ENCODE results near the gene ASIC1. TPM values are rescaled to one million over a fixed set of nuclear protein-coding genes. Genes with fewer than 3 reads are reported as not detected.

The ASIC1 gene
- total RNA-seq = 1 to 10 TPM in 2 of 4 donors, under 1 TPM in 1, not detected in 1; 0.70 to 5.7 (median 1.5) TPM

- Histone ChIP-seq H3K4me3 (peak within 1 kb of the TSS; percentile 45 to 83 (median 69)), H3K4me1 (peaks cover 0 to 25% (median 6%) of the 10 kb centered on the region in 4 donors), H3K36me3 (no peaks in the 10 kb centered on the region), H3K27me3 (peaks cover 0 to 4% of the 10 kb centered on the region in 2 donors), H3K27ac (peak within 1 kb of the TSS in 1 of 4 donors; percentile 65), H3K9me3 (no peaks in the 10 kb centered on the region)
- TF ChIP-seq POLR2A (IDR thresholded peaks at IDR 0.05) (no peak), CTCF (IDR thresholded peaks at IDR 0.05) (peak in 2 of 6 experiments; percentile 10 to 15)
- DNase-seq = peak in 2 of 3 donors; percentile 73 to 75
Observed at GRCh38 chr12:50057000-50057841, at the start of gene ASIC1. Gene ASIC1 (plus strand): TSS chr12:50057596. CDS start chr12:50058767, 1,171 bp downstream.

- no peak overlapping the region for H3K4me3 ChIP-seq
- TF ChIP-seq POLR2A (IDR thresholded peaks at IDR 0.05) = no peak
- no peak for TF ChIP-seq CTCF (IDR thresholded peaks at IDR 0.05)
- no peaks in the 10 kb centered on the region for H3K27me3 ChIP-seq
- no peaks in the 10 kb centered on the region for H3K36me3 ChIP-seq
- H3K27ac ChIP-seq = no peak overlapping the region
- no peak for DNase-seq
- H3K4me1 ChIP-seq = no peaks in the 10 kb centered on the region
- no peaks in the 10 kb centered on the region for H3K9me3 ChIP-seq
Observed at GRCh38 chr12:50013361-50014147, 43.8 kb upstream of the ASIC1 start.

- no peaks in the 10 kb centered on the region for H3K27me3 ChIP-seq
- no peaks in the 10 kb centered on the region for H3K4me1 ChIP-seq
- H3K36me3 ChIP-seq = no peaks in the 10 kb centered on the region
- H3K27ac ChIP-seq = no peak overlapping the region
- no peak overlapping the region for H3K4me3 ChIP-seq
- no peaks in the 10 kb centered on the region for H3K9me3 ChIP-seq
- DNase-seq = no peak
- no peak for TF ChIP-seq CTCF (IDR thresholded peaks at IDR 0.05)
Observed at GRCh38 chr12:50014342-50014741, 43.1 kb upstream of the ASIC1 start.

GRCh38 chr12:50016501-50017475, 40.6 kb upstream of the ASIC1 start:
- DNase-seq = peak in 1 of 3 donors; percentile 73
- TF ChIP-seq POLR2A (IDR thresholded peaks at IDR 0.05) = no peak
- no peak for TF ChIP-seq CTCF (IDR thresholded peaks at IDR 0.05)

GRCh38 chr12:50017641-50018040, 39.8 kb upstream of the ASIC1 start:
- no peaks in the 10 kb centered on the region for H3K27me3 ChIP-seq
- H3K4me3 ChIP-seq = no peak overlapping the region
- no peak for TF ChIP-seq POLR2A (IDR thresholded peaks at IDR 0.05)
- TF ChIP-seq CTCF (IDR thresholded peaks at IDR 0.05) = no peak
- no peak for DNase-seq
- H3K4me1 ChIP-seq = no peaks in the 10 kb centered on the region
- H3K9me3 ChIP-seq = no peaks in the 10 kb centered on the region
- H3K27ac ChIP-seq = peak overlapping the region in 3 of 4 donors; percentile 6 to 76 (median 67)
- no peaks in the 10 kb centered on the region for H3K36me3 ChIP-seq

More at GRCh38 chr12:50016501-50017475, 40.6 kb upstream of the ASIC1 start:
- Histone ChIP-seq H3K36me3 (no peaks in the 10 kb centered on the region), H3K4me1 (no peaks in the 10 kb centered on the region), H3K4me3 (no peak overlapping the region), H3K27ac (peak overlapping the region in 3 of 4 donors; percentile 21 to 76 (median 56)), H3K9me3 (no peaks in the 10 kb centered on the region), H3K27me3 (no peaks in the 10 kb centered on the region)
